Memory B cell (primary cell): ENCODE results near the gene NUDT22.

Experiments
- ATAC-seq: fragments of 150-1000 bp; cut with Tn5 transposase; 2 replicates; pipeline ENCODE4 v1.10.0; 2021; ENCODE audit warnings: low read depth, mild to moderate bottlenecking, moderate library complexity
- DNase-seq, 2 donors: peaks; one replicate each; pipeline ENCODE4 v3.0.0; 2022; ENCODE audit warnings: low spot score in 2 of 2
- H3K27ac Mint-ChIP-seq: one replicate; pipeline ENCODE4 v1.8.0; 2022; ENCODE audit warnings: mild to moderate bottlenecking, moderate library complexity, mixed read lengths
- H3K27me3 Mint-ChIP-seq: one replicate; pipeline ENCODE4 v1.8.0; 2022; ENCODE audit warnings: mixed read lengths
- H3K36me3 Mint-ChIP-seq: one replicate; pipeline ENCODE4 v1.8.0; 2022; ENCODE audit warnings: mild to moderate bottlenecking, mixed read lengths
- H3K4me1 Mint-ChIP-seq: one replicate; pipeline ENCODE4 v1.8.0; 2022; ENCODE audit warnings: mixed read lengths
- H3K4me3 Mint-ChIP-seq: one replicate; pipeline ENCODE4 v1.8.0; 2022; ENCODE audit warnings: mild to moderate bottlenecking, moderate library complexity, mixed read lengths
- H3K9me3 Mint-ChIP-seq: one replicate; pipeline ENCODE4 v1.8.0; 2022; ENCODE audit warnings: mixed read lengths

The NUDT22 gene

DNA sequence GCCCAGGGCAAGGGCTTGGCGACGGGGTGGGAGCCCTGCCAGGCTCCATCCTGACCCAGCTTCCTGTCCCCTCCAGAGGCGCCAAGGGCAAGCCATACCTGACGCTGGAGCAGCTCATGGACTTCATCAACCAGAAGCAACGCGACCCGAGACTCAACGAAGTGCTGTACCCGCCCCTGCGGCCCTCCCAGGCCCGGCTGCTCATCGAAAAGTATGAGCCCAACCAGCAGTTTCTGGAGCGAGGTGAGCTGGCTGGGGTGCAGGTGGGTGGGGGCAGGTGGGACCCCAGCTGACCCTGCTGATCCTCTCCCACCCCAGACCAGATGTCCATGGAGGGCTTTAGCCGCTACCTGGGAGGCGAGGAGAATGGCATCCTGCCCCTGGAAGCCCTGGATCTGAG lies 30.2 kb downstream of the NUDT22 start:
- no peak for ATAC-seq
- Mint-ChIP-seq H3K4me3 (no peak overlapping the region), H3K9me3 (no peaks in the 10 kb centered on the region), H3K4me1 (peaks cover 16% of the 10 kb centered on the region), H3K36me3 (peaks cover 15% of the 10 kb centered on the region), H3K27me3 (no peaks in the 10 kb centered on the region), H3K27ac (no peak overlapping the region)
- no peak for DNase-seq

- ATAC-seq = no peak
- Mint-ChIP-seq H3K9me3 (no peaks in the 10 kb centered on the region), H3K27ac (no peak overlapping the region), H3K4me1 (peaks cover 9% of the 10 kb centered on the region), H3K4me3 (no peak overlapping the region), H3K36me3 (peaks cover 19% of the 10 kb centered on the region), H3K27me3 (no peaks in the 10 kb centered on the region)
- DNase-seq = no peak
These were observed 32.3 kb downstream of the NUDT22 start for GRCh38 chr11:64258356-64258755.

GRCh38 chr11:64258946-64259532 lies 33.0 kb downstream of the NUDT22 start:
- Mint-ChIP-seq H3K27me3 (no peaks in the 10 kb centered on the region), H3K9me3 (no peaks in the 10 kb centered on the region), H3K36me3 (peaks cover 19% of the 10 kb centered on the region), H3K4me1 (peaks cover 9% of the 10 kb centered on the region), H3K27ac (no peak overlapping the region), H3K4me3 (no peak overlapping the region)
- DNase-seq = no peak
- no peak for ATAC-seq

GRCh38 chr11:64259533-64260067 lies 33.5 kb downstream of the NUDT22 start:
- DNase-seq (no peak), ATAC-seq (no peak)

GRCh38 chr11:64260147-64260708 lies 34.2 kb downstream of the NUDT22 start:
- Mint-ChIP-seq H3K27ac (peak overlapping the region; percentile 64), H3K36me3 (peaks cover 19% of the 10 kb centered on the region), H3K27me3 (no peaks in the 10 kb centered on the region), H3K4me3 (no peak overlapping the region), H3K9me3 (no peaks in the 10 kb centered on the region), H3K4me1 (peaks cover 9% of the 10 kb centered on the region)
- ATAC-seq (no peak), DNase-seq (no peak)

More at GRCh38 chr11:64259533-64260067, 33.5 kb downstream of the NUDT22 start:
- Mint-ChIP-seq H3K36me3 (peaks cover 19% of the 10 kb centered on the region), H3K4me1 (peaks cover 9% of the 10 kb centered on the region), H3K27ac (peak overlapping the region; percentile 64), H3K4me3 (no peak overlapping the region), H3K9me3 (no peaks in the 10 kb centered on the region), H3K27me3 (no peaks in the 10 kb centered on the region)

- Mint-ChIP-seq H3K27ac (no peak overlapping the region), H3K27me3 (no peaks in the 10 kb centered on the region), H3K9me3 (no peaks in the 10 kb centered on the region), H3K4me1 (peaks cover 11% of the 10 kb centered on the region), H3K36me3 (peaks cover 19% of the 10 kb centered on the region), H3K4me3 (no peak overlapping the region)
- no peak for ATAC-seq
- DNase-seq = no peak
These were observed 35.5 kb downstream of the NUDT22 start for GRCh38 chr11:64261556-64262080.

DNA sequence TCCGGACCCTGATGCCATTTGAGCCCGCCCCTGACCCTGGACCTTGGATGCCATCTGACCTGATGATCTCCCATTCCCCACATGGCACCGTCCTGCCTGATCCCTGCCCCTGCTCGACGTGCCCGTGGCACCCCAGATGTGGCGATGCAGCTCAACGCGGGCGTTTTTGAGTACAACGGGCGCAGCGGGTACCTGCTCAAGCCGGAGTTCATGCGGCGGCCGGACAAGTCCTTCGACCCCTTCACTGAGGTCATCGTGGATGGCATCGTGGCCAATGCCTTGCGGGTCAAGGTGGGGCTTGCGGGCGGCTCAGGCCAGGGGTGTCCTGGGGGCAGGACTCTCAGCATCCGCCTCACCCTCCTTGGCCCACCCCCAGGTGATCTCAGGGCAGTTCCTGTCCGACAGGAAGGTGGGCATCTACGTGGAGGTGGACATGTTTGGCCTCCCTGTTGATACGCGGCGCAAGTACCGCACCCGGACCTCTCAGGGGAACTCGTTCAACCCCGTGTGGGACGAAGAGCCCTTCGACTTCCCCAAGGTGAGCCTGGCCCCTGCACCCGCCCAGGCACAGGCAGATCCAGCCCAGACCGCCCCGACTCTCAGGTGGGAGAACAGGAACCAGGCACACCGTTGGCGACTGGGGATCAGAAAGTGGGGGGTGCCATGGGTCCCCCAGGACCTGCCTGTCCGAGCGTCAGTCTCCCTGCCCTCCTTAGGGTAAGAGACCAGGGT lies 36.4 kb downstream of the NUDT22 start:
- ATAC-seq = no peak
- no peaks in the 10 kb centered on the region for H3K9me3 Mint-ChIP-seq
- H3K27ac Mint-ChIP-seq = no peak overlapping the region
- H3K4me3 Mint-ChIP-seq = no peak overlapping the region
- H3K4me1 Mint-ChIP-seq = peaks cover 11% of the 10 kb centered on the region
- DNase-seq = no peak
- H3K27me3 Mint-ChIP-seq = no peaks in the 10 kb centered on the region
- peaks cover 19% of the 10 kb centered on the region for H3K36me3 Mint-ChIP-seq

DNA sequence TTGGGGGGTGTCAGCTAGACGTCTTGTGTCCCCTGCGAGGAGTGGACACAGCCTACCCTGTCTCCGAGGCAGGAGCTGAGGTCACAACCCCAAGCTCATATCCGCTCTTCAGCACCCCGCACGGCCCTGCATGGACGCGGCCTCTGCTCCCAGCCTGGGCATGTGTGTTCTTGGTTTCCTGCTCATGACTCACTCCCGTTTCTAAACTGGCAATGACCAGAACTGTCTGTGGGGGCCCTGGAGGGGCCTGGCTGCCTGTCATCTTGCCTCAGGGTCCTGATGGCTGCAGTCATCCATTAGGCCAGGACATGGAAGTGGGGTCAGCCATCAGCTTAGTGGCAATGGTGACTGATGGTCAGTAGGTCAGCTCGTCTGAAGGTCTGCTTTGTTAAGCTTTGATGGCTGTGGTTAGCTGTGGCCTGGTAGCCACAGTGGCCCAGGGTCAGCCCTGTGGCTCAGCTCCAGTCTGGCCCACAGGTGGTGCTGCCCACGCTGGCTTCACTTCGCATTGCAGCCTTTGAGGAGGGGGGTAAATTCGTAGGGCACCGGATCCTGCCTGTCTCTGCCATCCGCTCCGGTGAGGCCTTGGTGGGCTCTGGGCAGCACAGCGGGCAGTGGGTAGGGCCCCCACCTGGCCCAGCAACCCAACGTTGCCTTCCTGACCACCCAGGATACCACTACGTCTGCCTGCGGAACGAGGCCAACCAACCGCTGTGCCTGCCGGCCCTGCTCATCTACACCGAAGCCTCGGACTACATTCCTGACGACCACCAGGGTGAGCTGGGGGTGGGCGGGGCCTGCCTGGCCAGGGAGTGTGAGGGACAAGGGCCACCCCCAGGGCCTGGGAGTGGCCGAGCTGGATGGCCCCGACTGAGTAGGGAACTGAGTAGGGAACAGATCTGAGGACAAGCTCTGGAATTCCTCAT lies 37.2 kb downstream of the NUDT22 start:
- Mint-ChIP-seq H3K4me1 (peaks cover 11% of the 10 kb centered on the region), H3K27ac (no peak overlapping the region), H3K4me3 (no peak overlapping the region), H3K27me3 (no peaks in the 10 kb centered on the region), H3K36me3 (peaks cover 16% of the 10 kb centered on the region), H3K9me3 (no peaks in the 10 kb centered on the region)
- no peak for ATAC-seq
- DNase-seq = no peak

DNA sequence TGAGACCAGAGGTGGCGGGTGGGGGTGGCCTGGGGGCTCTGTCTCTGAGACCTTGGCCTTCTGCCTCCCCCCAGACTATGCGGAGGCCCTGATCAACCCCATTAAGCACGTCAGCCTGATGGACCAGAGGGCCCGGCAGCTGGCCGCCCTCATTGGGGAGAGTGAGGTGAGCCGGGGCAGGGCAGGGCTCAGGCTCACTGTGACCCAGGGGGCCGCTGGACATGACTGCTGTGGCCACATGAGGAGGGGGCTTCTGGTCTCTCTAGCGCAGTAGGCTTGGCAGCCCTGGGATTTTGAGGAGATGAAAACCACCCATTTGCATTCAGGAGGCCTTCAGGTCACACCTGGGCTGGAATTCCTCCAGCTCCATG lies 37.9 kb downstream of the NUDT22 start:
- Mint-ChIP-seq H3K36me3 (peaks cover 16% of the 10 kb centered on the region), H3K27me3 (no peaks in the 10 kb centered on the region), H3K27ac (no peak overlapping the region), H3K4me3 (no peak overlapping the region), H3K9me3 (no peaks in the 10 kb centered on the region), H3K4me1 (peaks cover 15% of the 10 kb centered on the region)
- DNase-seq (no peak), ATAC-seq (no peak)

GRCh38 chr11:64264371-64264852 lies 38.3 kb downstream of the NUDT22 start:
- Mint-ChIP-seq H3K4me3 (no peak overlapping the region), H3K27me3 (no peaks in the 10 kb centered on the region), H3K4me1 (peaks cover 17% of the 10 kb centered on the region), H3K36me3 (peaks cover 14% of the 10 kb centered on the region), H3K9me3 (no peaks in the 10 kb centered on the region), H3K27ac (no peak overlapping the region)
- ATAC-seq = no peak
- DNase-seq = no peak

DNA sequence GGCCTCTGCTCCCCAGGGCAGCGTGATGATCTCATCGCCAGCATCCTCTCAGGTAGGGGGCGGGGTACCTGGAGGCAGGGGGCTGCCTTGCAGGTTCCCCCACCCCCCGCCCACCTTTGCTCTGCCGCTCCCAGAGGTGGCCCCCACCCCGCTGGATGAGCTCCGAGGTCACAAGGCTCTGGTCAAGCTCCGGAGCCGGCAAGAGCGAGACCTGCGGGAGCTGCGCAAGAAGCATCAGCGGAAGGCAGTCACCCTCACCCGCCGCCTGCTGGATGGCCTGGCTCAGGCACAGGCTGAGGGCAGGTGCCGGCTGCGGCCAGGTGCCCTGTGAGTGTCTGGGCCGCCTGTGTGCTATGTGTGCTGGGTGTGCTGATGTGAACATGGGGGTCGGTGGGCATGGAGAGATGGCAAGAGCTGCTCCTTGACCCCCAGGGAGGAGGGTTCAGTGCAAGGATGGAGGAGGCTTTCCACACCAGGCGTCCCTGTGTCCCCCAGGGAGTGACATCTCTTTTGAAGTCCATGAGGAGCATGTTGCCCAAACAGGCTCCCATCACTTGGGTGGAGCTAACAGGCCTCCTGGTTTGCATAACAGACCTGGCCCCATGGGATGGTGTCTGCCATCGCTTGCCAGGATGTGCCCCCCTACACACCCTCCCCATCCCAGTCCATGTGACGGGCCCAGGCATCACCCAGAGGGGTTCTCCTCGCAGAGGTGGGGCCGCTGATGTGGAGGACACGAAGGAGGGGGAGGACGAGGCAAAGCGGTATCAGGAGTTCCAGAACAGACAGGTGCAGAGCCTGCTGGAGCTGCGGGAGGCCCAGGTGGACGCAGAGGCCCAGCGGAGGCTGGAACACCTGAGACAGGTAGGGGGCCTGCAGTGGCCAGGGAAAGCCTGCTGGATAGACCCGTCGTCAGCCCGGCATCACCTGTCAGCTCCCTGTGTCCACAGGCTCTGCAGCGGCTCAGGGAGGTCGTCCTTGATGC lies 39.4 kb downstream of the NUDT22 start:
- Mint-ChIP-seq H3K4me1 (peaks cover 9% of the 10 kb centered on the region), H3K27me3 (no peaks in the 10 kb centered on the region), H3K4me3 (no peak overlapping the region), H3K9me3 (no peaks in the 10 kb centered on the region), H3K36me3 (peaks cover 4% of the 10 kb centered on the region), H3K27ac (no peak overlapping the region)
- ATAC-seq (no peak), DNase-seq (no peak)

GRCh38 chr11:64266339-64266738 lies 40.3 kb downstream of the NUDT22 start:
- H3K27me3 Mint-ChIP-seq = no peaks in the 10 kb centered on the region
- H3K27ac Mint-ChIP-seq = no peak overlapping the region
- no peak overlapping the region for H3K4me3 Mint-ChIP-seq
- no peak for ATAC-seq
- H3K36me3 Mint-ChIP-seq = peaks cover 4% of the 10 kb centered on the region
- H3K9me3 Mint-ChIP-seq = no peaks in the 10 kb centered on the region
- DNase-seq = no peak
- H3K4me1 Mint-ChIP-seq = peaks cover 13% of the 10 kb centered on the region
